Ramos (cell line): ENCODE measurements around the gene CASP4.
"Not testable (repeated sequence)": the region's sequence is repeated elsewhere in the genome, so short reads cannot be mapped to it uniquely, and the experiment has no call there.

Source experiments
- in situ Hi-C: fragments of 300-500 bp; cut with MboI; formaldehyde crosslinking; loops from one replicate; pipeline ENCODE4 v1.14.3; 2022; ENCODE audit warnings: low sequenced_read_pairs; ENCODE audit not compliant: unreplicated experiment

Gene CASP4

GRCh38 chr11:104968355-104968855 lies at the start of gene CASP4:
TSS of gene CASP4 (minus strand) at chr11:104968574. CDS start at chr11:104968525, 49 bp downstream.
- in situ Hi-C loops, result no loop called here

GRCh38 chr11:105007463-105007862 lies 39.1 kb upstream of the CASP4 start:
- in situ Hi-C loops, result no loop called here

- in situ Hi-C loops, result no loop called here
Measured at GRCh38 chr11:105005451-105005845, 37.1 kb upstream of the CASP4 start.

- in situ Hi-C loops, result no loop called here
Measured at GRCh38 chr11:105004021-105004420, 35.6 kb upstream of the CASP4 start.

- in situ Hi-C loops, result no loop called here
Measured at GRCh38 chr11:105003151-105003550, 34.8 kb upstream of the CASP4 start.

- in situ Hi-C loops, result no loop called here
Measured at GRCh38 chr11:105000797-105001196, 32.4 kb upstream of the CASP4 start.

GRCh38 chr11:105000167-105000566 lies 31.8 kb upstream of the CASP4 start:
- in situ Hi-C loops, result no loop called here

GRCh38 chr11:104999721-105000120 lies 31.3 kb upstream of the CASP4 start:
- in situ Hi-C loops, result no loop called here

- in situ Hi-C loops, result no loop called here
Measured at GRCh38 chr11:104997288-104997687, 28.9 kb upstream of the CASP4 start.

GRCh38 chr11:104995001-104995408 lies 26.6 kb upstream of the CASP4 start:
- in situ Hi-C loops, result no loop called here

GRCh38 chr11:104992781-104993180 lies 24.4 kb upstream of the CASP4 start:
- in situ Hi-C loops, result no loop called here

GRCh38 chr11:104991994-104992393 lies 23.6 kb upstream of the CASP4 start:
- in situ Hi-C loops, result no loop called here

GRCh38 chr11:104984808-104985207 lies 16.4 kb upstream of the CASP4 start:
- in situ Hi-C loops, result no loop called here

- in situ Hi-C loops, result no loop called here
Measured at GRCh38 chr11:104979839-104980238, 11.5 kb upstream of the CASP4 start.

- in situ Hi-C loops, result no loop called here
Measured at GRCh38 chr11:104973616-104974015, 5.2 kb upstream of the CASP4 start.

GRCh38 chr11:104972924-104973323 lies 4.5 kb upstream of the CASP4 start:
- in situ Hi-C loops, result not testable (repeated sequence)

- in situ Hi-C loops, result no loop called here
Measured at GRCh38 chr11:104970756-104971155, 2.4 kb upstream of the CASP4 start.

- in situ Hi-C loops, result no loop called here
Measured at GRCh38 chr11:104968856-104969776, 742 bp upstream of the CASP4 start.

- in situ Hi-C loops, result no loop called here
Measured at GRCh38 chr11:104967534-104968354, 630 bp downstream of the CASP4 start.

GRCh38 chr11:104965735-104966134 lies 2.6 kb downstream of the CASP4 start:
- in situ Hi-C loops, result no loop called here

GRCh38 chr11:104964247-104964646 lies 4.1 kb downstream of the CASP4 start:
- in situ Hi-C loops, result no loop called here
